PC-9 (cell line): ENCODE results near the gene MRPS23. TPM values are rescaled to one million over a fixed set of nuclear protein-coding genes. Genes with fewer than 3 reads are reported as not detected.

Experiments
- Bru-seq: library from RNA; stranded (reverse); fragments of 400-500 nt; gene quantifications from one replicate; lab custom pipeline; 2021; lab: Mats Ljungman, UMichigan
- BruChase-seq, 2 experiments: library from RNA; stranded (reverse); fragments of 400-500 nt; gene quantifications; one replicate each; lab custom pipeline; 2021; lab: Mats Ljungman, UMichigan
- BruUV-seq: library from RNA; stranded (reverse); fragments of 400-500 nt; replicated peaks from 2 replicates; lab custom pipeline; 2021; lab: Mats Ljungman, UMichigan
- CTCF ChIA-PET: fragments of 300-600 bp; sonication (Branson Sonifier 250); formaldehyde crosslinking; loops from one replicate; lab custom pipeline; 2022; ENCODE audit warnings: antibody characterized with exemption; lab: Charles Lee
- POLR2A ChIA-PET: fragments of 300-600 bp; sonication (Branson Sonifier 250); formaldehyde crosslinking; loops from one replicate; lab custom pipeline; 2022; ENCODE audit warnings: antibody characterized with exemption; ENCODE audit not compliant: unreplicated experiment; lab: Charles Lee
- DNase-seq, 2 experiments: peaks; one replicate each; pipeline versions ENCODE4 v3.0.0 to v3.0.0-alpha.2; 2015 to 2022; ENCODE audit warnings: mixed read lengths in 1 of 2
- H2AFZ ChIP-seq: fragments of 200-600 bp; sonication (generic); 2 replicates; pipeline ENCODE4 v1.8.1; 2017; ENCODE audit warnings: antibody characterized with exemption
- H3F3A ChIP-seq: fragments of 200-600 bp; sonication (generic); 2 replicates; pipeline ENCODE4 v1.8.1; 2017; ENCODE audit warnings: antibody characterized with exemption, mild to moderate bottlenecking, low read depth; ENCODE audit not compliant: insufficient read depth
- H3K27ac ChIP-seq: fragments of 200-600 bp; sonication (generic); 2 replicates; pipeline ENCODE4 v1.6.1; 2016; ENCODE audit warnings: mixed run types
- H3K27me3 ChIP-seq: fragments of 200-600 bp; sonication (generic); 2 replicates; pipeline ENCODE4 v1.6.1; 2016; ENCODE audit warnings: low read depth, mixed run types; ENCODE audit not compliant: insufficient read depth
- H3K36me3 ChIP-seq: fragments of 200-600 bp; sonication (generic); 2 replicates; pipeline ENCODE4 v1.6.1; 2016; ENCODE audit warnings: low read depth, mixed run types
- H3K4me1 ChIP-seq: fragments of 200-600 bp; sonication (generic); replicated peaks from 2 replicates; pipeline ENCODE4 v1.6.1; 2016; ENCODE audit warnings: mixed run types; ENCODE audit not compliant: insufficient read depth
- H3K4me2 ChIP-seq: fragments of 200-600 bp; sonication (generic); 2 replicates; pipeline ENCODE4 v1.6.1; 2017; ENCODE audit warnings: mixed run types
- H3K4me3 ChIP-seq: fragments of 200-600 bp; sonication (generic); 2 replicates; pipeline ENCODE4 v1.6.1; 2016; ENCODE audit warnings: mixed run types
- H3K79me2 ChIP-seq: fragments of 200-600 bp; sonication (generic); 2 replicates; pipeline ENCODE4 v1.6.1; 2017; ENCODE audit warnings: low read depth, mixed run types
- H3K9me2 ChIP-seq: fragments of 200-600 bp; sonication (generic); 2 replicates; pipeline ENCODE4 v1.8.1; 2017; ENCODE audit warnings: mild to moderate bottlenecking; ENCODE audit not compliant: insufficient read depth
- H3K9me3 ChIP-seq: fragments of 200-600 bp; sonication (generic); 2 replicates; pipeline ENCODE4 v1.8.1; 2016; ENCODE audit warnings: low read depth; ENCODE audit not compliant: insufficient read depth
- H4K20me1 ChIP-seq: fragments of 200-600 bp; sonication (generic); 2 replicates; pipeline ENCODE4 v1.8.1; 2017; ENCODE audit not compliant: insufficient read depth
- CTCF ChIP-seq: fragments of 200-600 bp; sonication (generic); conservative IDR thresholded peaks from 2 replicates; pipeline ENCODE4 v1.6.1; 2017; ENCODE audit warnings: mixed run types, antibody characterized with exemption, mild to moderate bottlenecking, moderate library complexity
- EZH2 ChIP-seq: fragments of 200-600 bp; sonication (generic); IDR thresholded peaks from 2 replicates; pipeline ENCODE4 v1.8.0; 2017; ENCODE audit warnings: antibody characterized with exemption, low read depth
- intact Hi-C: fragments of 100-400 bp; cut with micrococcal nuclease; formaldehyde crosslinking; loops from one replicate; pipeline ENCODE4 v1.10.0; 2022; ENCODE audit not compliant: unreplicated experiment
- long read RNA-seq: library from polyadenylated mRNA; stranded (forward); transcript quantifications from one replicate; pipeline ENCODE4 v2.0.0, GENCODE V29; 2022
- total RNA-seq: library from RNA; stranded (reverse); gene quantifications from 2 replicates; pipeline ENCODE4 v1.2.3, GENCODE V29; 2021

Gene MRPS23
- total RNA-seq (49.7 and 50.3 TPM in 2 replicates), Bru-seq, nascent RNA (percentile 76 among the genes with signal in this experiment), BruChase-seq, experiment 1, labeled RNA remaining after a 2-hour chase (percentile 77 among the genes with signal in this experiment), BruChase-seq, experiment 2, labeled RNA remaining after a 6-hour chase (percentile 88 among the genes with signal in this experiment)
- long read RNA-seq, full-length matches to known transcripts = 89 of 102 reads
- long read RNA-seq, partial matches to known transcripts = 1 of 102 reads
- long read RNA-seq, other reads (novel, unspliced or antisense) = 12 of 102 reads

DNA sequence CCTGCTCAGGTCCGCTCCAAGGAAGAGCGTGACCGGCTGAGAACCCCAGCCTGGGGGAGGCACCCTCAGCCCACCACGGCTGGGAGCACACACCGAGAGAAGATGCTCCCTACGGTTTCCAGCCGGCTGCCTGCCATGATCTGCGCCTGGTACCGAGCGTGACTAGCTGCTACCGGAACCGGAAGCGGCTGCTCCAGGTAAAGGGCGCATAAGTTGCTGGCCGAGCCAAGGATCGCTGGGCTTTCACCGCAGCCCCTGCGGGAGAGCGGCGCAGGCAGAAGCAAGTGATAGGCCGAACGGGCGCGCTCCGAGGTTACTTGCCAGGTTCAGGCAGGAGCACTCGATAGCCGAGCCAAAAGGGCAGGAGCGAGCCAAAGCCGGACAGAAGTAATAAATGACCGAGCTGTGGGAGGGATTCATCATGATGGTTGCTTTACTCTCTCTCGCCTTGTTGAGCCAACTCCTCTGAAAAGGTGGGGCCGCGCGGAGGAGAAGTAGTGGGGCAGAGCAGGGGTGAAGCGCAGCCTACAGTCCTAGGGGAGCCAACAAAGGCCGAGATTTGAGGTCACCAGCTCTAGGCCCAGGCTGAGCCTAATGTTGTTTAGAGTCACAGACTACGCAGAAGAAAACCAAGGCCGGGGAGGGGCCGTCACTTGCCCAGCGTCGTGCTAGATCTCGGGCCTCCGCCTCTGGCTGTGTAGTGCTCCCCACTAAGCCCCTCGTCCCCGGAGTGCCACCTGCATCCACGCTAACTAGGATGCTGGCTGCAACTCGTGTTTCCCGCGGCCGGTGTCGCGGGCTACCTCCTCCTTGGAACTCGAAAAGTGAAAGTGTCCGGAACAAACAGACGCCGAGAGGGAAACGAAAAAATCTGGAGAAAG is at the start of gene MRPS23:
Gene MRPS23 (minus strand): TSS at position 171 of the 881 bp plus-strand sequence. CDS start 34 bp downstream, at position 137.
- Histone ChIP-seq H4K20me1 (0 out of 2 replicates have a peak, but pooled peaks cover 5% of the 10 kb centered on the region), H2AFZ (peak within 1 kb of the TSS; percentile 94), H3K27ac (peak within 1 kb of the TSS; percentile 56), H3K4me2 (peak within 1 kb of the TSS; percentile 99), H3K9me3 (no peaks in the 10 kb centered on the region), H3K4me3 (peak within 1 kb of the TSS; percentile 72), H3F3A (peaks cover 9% of the 10 kb centered on the region), H3K36me3 (peaks cover 13% of the 10 kb centered on the region), H3K4me1 (peaks cover 24% of the 10 kb centered on the region), H3K9me2 (no peaks in the 10 kb centered on the region), H3K79me2 (peaks cover 29% of the 10 kb centered on the region), H3K27me3 (no peaks in the 10 kb centered on the region)
- CTCF ChIA-PET = interaction anchor here (0.6 to 0.7 kb wide), 3 partner anchors 65 to 143 kb away, joined by 3 to 8 read pairs (median 4); no protein-coding TSS in a partner anchor
- POLR2A ChIA-PET = interaction anchor here (0.5 to 0.6 kb wide), 3 partner anchors 97 to 139 kb away, joined by 3 to 6 read pairs (median 5); partner anchors contain the start of gene VEZF1
- peak; percentile 95 to 98 for DNase-seq
- intact Hi-C loops = loop anchor here (1.0 to 10.0 kb wide), 3 partner anchors 25 to 235 kb away; partner anchors contain the start of gene DYNLL2
- BruUV-seq = TSS peak; percentile 97
- no peak for TF ChIP-seq EZH2
- TF ChIP-seq CTCF = no peak

- Histone ChIP-seq H2AFZ (no peak overlapping the region), H3K9me2 (no peaks in the 10 kb centered on the region), H3K27ac (peak overlapping the region; percentile 25), H4K20me1 (no peaks in the 10 kb centered on the region), H3K9me3 (no peaks in the 10 kb centered on the region), H3K4me1 (peaks cover 75% of the 10 kb centered on the region), H3K4me2 (peak overlapping the region; percentile 51), H3K36me3 (no peaks in the 10 kb centered on the region), H3K4me3 (no peak overlapping the region), H3F3A (peaks cover 46% of the 10 kb centered on the region), H3K27me3 (no peaks in the 10 kb centered on the region), H3K79me2 (peaks cover 16% of the 10 kb centered on the region; the same call in 1 of the 2 replicates)
- no peak for DNase-seq
- intact Hi-C loops = no loop called here
- CTCF ChIA-PET = interaction anchor here (0.6 to 1.6 kb wide), 2 partner anchors 49 to 55 kb away, joined by 4 read pairs; no protein-coding TSS in a partner anchor
- BruUV-seq = no TSS peak
- POLR2A ChIA-PET = interaction anchor here (0.5 kb wide), 1 partner anchor 130 kb away, joined by 10 read pairs; no protein-coding TSS in a partner anchor
- no peak for TF ChIP-seq EZH2
- TF ChIP-seq CTCF = no peak
These were observed 49.5 kb upstream of the MRPS23 start for GRCh38 chr17:57899391-57899790.
